CD4-positive, alpha-beta T cell (primary cell): Measurements from ENCODE around the gene KRTAP5-7. TPM values are rescaled to one million over a fixed set of nuclear protein-coding genes. Genes with fewer than 3 reads are reported as not detected.
"Not testable (repeated sequence)": the region's sequence is repeated elsewhere in the genome, so short reads cannot be mapped to it uniquely, and the experiment has no call there.

Experiments
- ATAC-seq: fragments of 200-7000 bp; cut with Tn5 transposase; one replicate; pipeline ENCODE4 v1.10.0; 2022; ENCODE audit warnings: mild to moderate bottlenecking; ENCODE audit not compliant: poor library complexity
- CTCF ChIA-PET: fragments of 350-600 bp; sonication (Branson Sonifier 250); formaldehyde crosslinking; loops from one replicate; lab custom pipeline; 2021; ENCODE audit warnings: antibody characterized with exemption, inconsistent platforms; lab: Charles Lee
- POLR2A ChIA-PET: fragments of 350-600 bp; sonication (Branson Sonifier 250); formaldehyde crosslinking; loops from one replicate; lab custom pipeline; 2021; ENCODE audit warnings: antibody characterized with exemption, inconsistent platforms; lab: Charles Lee
- DNase-seq, 14 experiments: peaks; one replicate each; pipeline ENCODE4 v3.0.0-alpha.2; 2013 to 2020; ENCODE audit warnings: mixed read lengths in 2 of 14
- H3K27ac ChIP-seq, 2 donors: one replicate each; pipeline versions ENCODE4 v1.5.1 to v1.7.0; 2013; ENCODE audit warnings: low read length in 2 of 2, low read depth in 1 of 2, mild to moderate bottlenecking in 1 of 2
- H3K27me3 ChIP-seq, 2 experiments: 1 replicate in 1 of 2; 2 replicates in 1 of 2; pipeline versions ENCODE4 v1.6.1 to v1.7.0; 2013; ENCODE audit warnings: low read length in 2 of 2, control low read depth in 1 of 2, mild to moderate bottlenecking in 1 of 2, moderate library complexity in 1 of 2; ENCODE audit not compliant: insufficient read depth in 2 of 2, control insufficient read depth in 1 of 2
- H3K36me3 ChIP-seq: one replicate; pipeline ENCODE4 v1.6.1; 2013; ENCODE audit warnings: low read length, control low read depth; ENCODE audit not compliant: insufficient read depth
- H3K4me1 ChIP-seq: one replicate; pipeline ENCODE4 v1.6.1; 2013; ENCODE audit warnings: low read length, control low read depth; ENCODE audit not compliant: insufficient read depth
- H3K4me3 ChIP-seq: one replicate; pipeline ENCODE4 v1.5.1; 2013; ENCODE audit warnings: mild to moderate bottlenecking, low read length, moderate library complexity
- H3K9me3 ChIP-seq, 2 experiments: 1 replicate in 1 of 2; 2 replicates in 1 of 2; pipeline versions ENCODE4 v1.6.1 to v1.7.0; 2013; ENCODE audit warnings: low read length in 2 of 2, mild to moderate bottlenecking in 2 of 2, control low read depth in 1 of 2, moderate library complexity in 1 of 2; ENCODE audit not compliant: control insufficient read depth in 1 of 2, insufficient read depth in 1 of 2
- H3K27ac Mint-ChIP-seq: one replicate; pipeline ENCODE4 v1.8.0; 2020; ENCODE audit warnings: mixed read lengths
- H3K27me3 Mint-ChIP-seq: one replicate; pipeline ENCODE4 v1.8.0; 2021; ENCODE audit warnings: mixed read lengths
- H3K36me3 Mint-ChIP-seq: one replicate; pipeline ENCODE4 v1.8.0; 2021; ENCODE audit warnings: low read depth, mixed read lengths
- H3K4me1 Mint-ChIP-seq: one replicate; pipeline ENCODE4 v1.8.0; 2021; ENCODE audit warnings: low read depth, mixed read lengths
- H3K4me3 Mint-ChIP-seq: one replicate; pipeline ENCODE4 v1.8.0; 2020; ENCODE audit warnings: mild to moderate bottlenecking, mixed read lengths
- H3K9me3 Mint-ChIP-seq: one replicate; pipeline ENCODE4 v1.8.0; 2020; ENCODE audit warnings: mixed read lengths
- intact Hi-C, 2 experiments: fragments of 100-400 bp; cut with DNase I in 1 of 2; cut with micrococcal nuclease in 1 of 2; formaldehyde crosslinking; loops; one replicate each; pipeline versions ENCODE4 v1.15.1 to v1.9.0; 2023 to 2025; cut with DNase I, micrococcal nuclease
- total RNA-seq, 174 experiments: library from RNA in 2 of 174; stranded (reverse) in 2 of 174; gene quantifications; one replicate each; pipeline ENCODE4 v1.2.3 and lab custom pipeline; 2021 to 2026
- TF ChIP-seq, protein P1 (sequence below): fragments of 200-600 bp; IDR thresholded peaks from one replicate; pipeline ENCODE4 v1.8.0; 2022; ENCODE audit warnings: antibody characterized with exemption, mild to moderate bottlenecking

KRTAP5-7 gene
- total RNA-seq, 2 experiments from 2014 or later = not detected

DNA sequence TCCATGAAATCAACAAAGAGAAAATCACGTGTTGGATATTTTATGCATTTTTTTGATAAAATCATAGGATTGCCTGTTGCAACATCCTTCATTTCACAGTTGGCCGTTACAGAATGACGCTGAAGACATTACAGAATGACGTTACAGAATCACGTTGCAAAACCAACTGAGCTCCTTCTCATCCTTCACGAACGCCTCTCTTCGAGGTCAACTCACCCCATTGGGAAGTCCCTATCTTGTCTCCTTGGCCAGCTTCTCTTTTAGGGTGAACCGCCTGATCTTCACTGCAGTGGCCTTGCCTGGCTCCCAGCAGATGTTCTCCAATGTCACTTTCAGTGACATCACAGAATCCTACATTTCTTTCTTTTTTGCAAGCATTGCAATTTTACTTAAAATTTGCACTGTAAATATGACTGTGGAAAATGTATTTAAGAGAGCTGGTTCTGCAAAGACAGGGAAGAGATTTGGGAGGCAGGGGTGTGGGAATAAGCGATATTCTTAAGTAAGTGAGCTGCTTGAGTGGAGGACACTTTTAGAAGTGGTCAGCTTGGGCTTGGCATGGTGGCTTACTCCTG, 5.1 kb downstream of the KRTAP5-7 start:
- CTCF ChIA-PET = no interaction called here
- Mint-ChIP-seq H3K4me3 (no peak overlapping the region), H3K27ac (no peak overlapping the region), H3K36me3 (no peaks in the 10 kb centered on the region), H3K9me3 (no peaks in the 10 kb centered on the region), H3K4me1 (no peaks in the 10 kb centered on the region), H3K27me3 (no peaks in the 10 kb centered on the region)
- Histone ChIP-seq H3K4me1 (no peaks in the 10 kb centered on the region), H3K36me3 (no peaks in the 10 kb centered on the region), H3K9me3 (no peaks in the 10 kb centered on the region), H3K4me3 (no peak overlapping the region), H3K27me3 (no peaks in the 10 kb centered on the region), H3K27ac (no peak overlapping the region)
- intact Hi-C loops = no loop called here
- DNase-seq = peak in 1 of 14 experiments; percentile 6
- POLR2A ChIA-PET = no interaction called here
- TF ChIP-seq, protein P1, sequence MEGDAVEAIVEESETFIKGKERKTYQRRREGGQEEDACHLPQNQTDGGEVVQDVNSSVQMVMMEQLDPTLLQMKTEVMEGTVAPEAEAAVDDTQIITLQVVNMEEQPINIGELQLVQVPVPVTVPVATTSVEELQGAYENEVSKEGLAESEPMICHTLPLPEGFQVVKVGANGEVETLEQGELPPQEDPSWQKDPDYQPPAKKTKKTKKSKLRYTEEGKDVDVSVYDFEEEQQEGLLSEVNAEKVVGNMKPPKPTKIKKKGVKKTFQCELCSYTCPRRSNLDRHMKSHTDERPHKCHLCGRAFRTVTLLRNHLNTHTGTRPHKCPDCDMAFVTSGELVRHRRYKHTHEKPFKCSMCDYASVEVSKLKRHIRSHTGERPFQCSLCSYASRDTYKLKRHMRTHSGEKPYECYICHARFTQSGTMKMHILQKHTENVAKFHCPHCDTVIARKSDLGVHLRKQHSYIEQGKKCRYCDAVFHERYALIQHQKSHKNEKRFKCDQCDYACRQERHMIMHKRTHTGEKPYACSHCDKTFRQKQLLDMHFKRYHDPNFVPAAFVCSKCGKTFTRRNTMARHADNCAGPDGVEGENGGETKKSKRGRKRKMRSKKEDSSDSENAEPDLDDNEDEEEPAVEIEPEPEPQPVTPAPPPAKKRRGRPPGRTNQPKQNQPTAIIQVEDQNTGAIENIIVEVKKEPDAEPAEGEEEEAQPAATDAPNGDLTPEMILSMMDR = no peak
- no peak for ATAC-seq

DNA sequence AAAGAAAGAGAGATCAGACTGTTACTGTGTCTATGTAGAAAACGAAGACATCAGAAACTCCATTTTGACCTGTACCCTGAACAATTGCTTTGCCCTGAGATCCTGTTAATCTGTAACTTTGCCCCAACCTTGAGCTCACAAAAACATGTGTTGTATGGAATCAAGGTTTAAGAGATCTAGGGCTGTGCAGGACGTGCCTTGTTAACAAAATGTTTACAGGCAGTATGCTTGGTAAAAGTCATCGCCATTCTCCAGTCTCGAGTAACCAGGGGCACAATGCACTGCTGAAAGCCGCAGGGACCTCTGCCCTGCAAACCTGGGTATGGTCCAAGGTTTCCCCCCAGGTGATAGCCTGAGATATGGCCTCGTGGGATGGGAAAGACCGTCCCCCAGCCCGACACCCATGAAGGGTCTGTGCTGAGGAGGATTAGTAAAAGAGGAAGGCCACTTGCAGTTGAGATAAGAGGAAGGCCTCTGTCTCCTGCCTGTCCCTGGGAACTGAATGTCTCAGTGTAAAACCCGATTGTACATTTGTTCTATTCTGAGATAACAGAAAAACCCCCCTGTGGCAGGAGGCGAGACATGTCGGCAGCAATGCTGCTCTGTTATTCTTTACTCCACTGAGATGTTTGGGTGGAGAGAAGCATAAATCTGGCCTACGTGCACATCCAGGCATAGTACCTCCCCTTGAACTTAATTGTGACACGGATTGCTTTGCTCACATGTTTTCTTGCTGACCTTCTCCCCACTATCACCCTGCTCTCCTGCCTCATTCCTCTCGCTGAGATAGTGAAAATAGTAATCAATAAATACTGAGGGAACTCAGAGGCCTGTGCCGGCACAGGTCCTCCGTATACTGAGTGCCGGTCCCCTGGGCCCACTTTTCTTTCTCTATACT, 7.9 kb downstream of the KRTAP5-7 start:
- DNase-seq, H3K4me3 Mint-ChIP-seq, H3K27ac Mint-ChIP-seq, H3K4me1 ChIP-seq, intact Hi-C loops, ATAC-seq, H3K27me3 ChIP-seq, H3K9me3 ChIP-seq, H3K4me3 ChIP-seq, H3K36me3 ChIP-seq, H3K9me3 Mint-ChIP-seq, H3K27ac ChIP-seq, CTCF ChIA-PET, POLR2A ChIA-PET, H3K36me3 Mint-ChIP-seq, H3K27me3 Mint-ChIP-seq, H3K4me1 Mint-ChIP-seq: not testable (repeated sequence)

DNA sequence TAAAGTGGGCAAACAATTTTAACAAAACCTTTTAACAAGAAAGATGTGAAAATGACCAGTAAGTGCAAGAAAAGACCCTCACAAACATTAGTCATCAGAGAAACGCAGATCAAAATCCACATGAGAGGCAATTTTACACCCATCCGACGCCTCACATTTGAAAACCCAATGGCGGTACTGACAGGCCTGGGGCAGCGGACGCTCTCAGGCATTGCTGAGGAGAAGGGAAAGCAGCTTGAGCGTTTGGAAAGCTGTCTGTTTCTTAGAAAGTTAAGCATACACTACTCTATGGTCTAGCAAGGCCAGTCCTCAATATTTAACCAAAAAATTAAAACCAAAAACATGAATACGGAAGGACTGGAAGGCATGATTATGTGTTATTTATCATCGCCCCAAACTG, 8.8 kb downstream of the KRTAP5-7 start:
- H3K9me3 ChIP-seq = peaks cover 0 to 8% of the 10 kb centered on the region in 2 experiments
- Mint-ChIP-seq H3K4me1 (no peaks in the 10 kb centered on the region), H3K9me3 (peaks cover 3% of the 10 kb centered on the region), H3K36me3 (no peaks in the 10 kb centered on the region), H3K4me3 (no peak overlapping the region), H3K27ac (no peak overlapping the region), H3K27me3 (no peaks in the 10 kb centered on the region)
- no peaks in the 10 kb centered on the region for H3K27me3 ChIP-seq
- no peak overlapping the region for H3K27ac ChIP-seq
- no peak for DNase-seq
- ChIA-PET POLR2A (no interaction called here), CTCF (no interaction called here)
- no peak overlapping the region for H3K4me3 ChIP-seq
- TF ChIP-seq, protein P1 = no peak
- H3K36me3 ChIP-seq = no peaks in the 10 kb centered on the region
- H3K4me1 ChIP-seq = no peaks in the 10 kb centered on the region
- ATAC-seq = no peak
- intact Hi-C loops = no loop called here
